ENCODE measurements around the gene HS3ST6. TPM values are rescaled to one million over a fixed set of nuclear protein-coding genes. Genes with fewer than 3 reads are reported as not detected.

Gene HS3ST6
- total and polyA plus RNA-seq, 2 of the 13 experiments (the other 11 are each of a cell fraction or from before 2014, with no cell fraction given), result not detected

DNA sequence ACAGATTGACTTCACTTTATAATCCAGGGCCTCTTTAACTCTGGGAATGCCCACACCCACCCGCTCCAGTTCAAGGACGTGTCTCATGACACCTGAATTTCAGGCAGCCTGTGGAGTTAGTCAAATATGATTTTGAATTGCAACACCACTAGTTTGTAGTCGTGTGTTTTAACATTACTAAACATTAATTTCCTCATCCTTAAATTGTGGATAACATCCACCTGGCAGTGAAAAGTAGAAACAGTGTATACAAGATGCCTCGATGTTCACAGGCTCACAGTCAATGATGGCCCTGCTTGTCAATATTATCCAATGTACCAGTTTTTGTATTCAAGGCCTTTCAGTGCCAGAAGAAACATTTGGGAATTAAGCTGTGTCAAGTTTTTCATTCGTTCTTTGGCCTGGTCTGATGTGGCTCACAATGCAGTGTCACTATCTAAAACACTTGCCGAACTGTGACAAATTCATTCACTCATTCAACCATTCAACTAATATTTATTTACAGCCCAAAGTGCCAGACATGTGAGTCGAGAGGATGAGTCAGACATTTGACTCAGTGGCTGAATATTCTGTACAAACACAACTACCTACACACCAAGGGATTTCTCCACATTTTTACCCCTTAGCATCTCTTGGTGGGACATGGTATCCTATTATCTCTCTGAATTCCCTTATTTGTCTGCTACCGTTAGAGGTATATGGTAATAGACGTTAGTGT lies 47.7 kb downstream of the HS3ST6 start (continued):
- TF ChIP-seq ISX (CRISPR knock-in tag; conservative IDR thresholded peaks at IDR 0.05) (no peak), EP300 (IDR thresholded peaks at IDR 0.05; ENCODE audit: low read depth in 2 of 2, low read length in 2 of 2) (peak in 1 of 2 experiments; percentile 60; a peak in 1 of 4 replicates), EP300 (CRISPR knock-in tag; IDR thresholded peaks at IDR 0.05; ENCODE audit: borderline replicate concordance) (no peak; the same call in 1 of the 2 replicates), PAWR (CRISPR knock-in tag; IDR thresholded peaks at IDR 0.05; ENCODE audit: borderline replicate concordance) (no peak), POLR2AphosphoS2 (IDR thresholded peaks at IDR 0.05; ENCODE audit: low read depth, low read length) (no peak), CENPT (CRISPR knock-in tag; IDR thresholded peaks at IDR 0.05; ENCODE audit: low read depth) (no peak), KAT8 (CRISPR knock-in tag; IDR thresholded peaks at IDR 0.05) (0 out of 2 replicates have a peak, but pooled peaks have one; percentile 15), ARID2 (CRISPR knock-in tag; IDR thresholded peaks at IDR 0.05; ENCODE audit: borderline replicate concordance) (no peak), ZNF619 (CRISPR knock-in tag; IDR thresholded peaks at IDR 0.05) (no peak), ARNTL (CRISPR knock-in tag; IDR thresholded peaks at IDR 0.05) (0 out of 2 replicates have a peak, but pooled peaks have one; percentile 24), KLF16 (CRISPR knock-in tag; IDR thresholded peaks at IDR 0.05) (no peak), TBP (CRISPR knock-in tag; IDR thresholded peaks at IDR 0.05) (no peak), NCOA2 (CRISPR knock-in tag; IDR thresholded peaks at IDR 0.05) (peak; percentile 66), HNF4A (CRISPR knock-in tag; IDR thresholded peaks at IDR 0.05) (peak; percentile 41; the same call in 1 of the 2 replicates)
- TF ChIP-seq, protein P1, sequence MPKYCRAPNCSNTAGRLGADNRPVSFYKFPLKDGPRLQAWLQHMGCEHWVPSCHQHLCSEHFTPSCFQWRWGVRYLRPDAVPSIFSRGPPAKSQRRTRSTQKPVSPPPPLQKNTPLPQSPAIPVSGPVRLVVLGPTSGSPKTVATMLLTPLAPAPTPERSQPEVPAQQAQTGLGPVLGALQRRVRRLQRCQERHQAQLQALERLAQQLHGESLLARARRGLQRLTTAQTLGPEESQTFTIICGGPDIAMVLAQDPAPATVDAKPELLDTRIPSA (CRISPR knock-in tag; IDR thresholded peaks at IDR 0.05; ENCODE audit: borderline replicate concordance), result no peak
- TF ChIP-seq, protein P2, sequence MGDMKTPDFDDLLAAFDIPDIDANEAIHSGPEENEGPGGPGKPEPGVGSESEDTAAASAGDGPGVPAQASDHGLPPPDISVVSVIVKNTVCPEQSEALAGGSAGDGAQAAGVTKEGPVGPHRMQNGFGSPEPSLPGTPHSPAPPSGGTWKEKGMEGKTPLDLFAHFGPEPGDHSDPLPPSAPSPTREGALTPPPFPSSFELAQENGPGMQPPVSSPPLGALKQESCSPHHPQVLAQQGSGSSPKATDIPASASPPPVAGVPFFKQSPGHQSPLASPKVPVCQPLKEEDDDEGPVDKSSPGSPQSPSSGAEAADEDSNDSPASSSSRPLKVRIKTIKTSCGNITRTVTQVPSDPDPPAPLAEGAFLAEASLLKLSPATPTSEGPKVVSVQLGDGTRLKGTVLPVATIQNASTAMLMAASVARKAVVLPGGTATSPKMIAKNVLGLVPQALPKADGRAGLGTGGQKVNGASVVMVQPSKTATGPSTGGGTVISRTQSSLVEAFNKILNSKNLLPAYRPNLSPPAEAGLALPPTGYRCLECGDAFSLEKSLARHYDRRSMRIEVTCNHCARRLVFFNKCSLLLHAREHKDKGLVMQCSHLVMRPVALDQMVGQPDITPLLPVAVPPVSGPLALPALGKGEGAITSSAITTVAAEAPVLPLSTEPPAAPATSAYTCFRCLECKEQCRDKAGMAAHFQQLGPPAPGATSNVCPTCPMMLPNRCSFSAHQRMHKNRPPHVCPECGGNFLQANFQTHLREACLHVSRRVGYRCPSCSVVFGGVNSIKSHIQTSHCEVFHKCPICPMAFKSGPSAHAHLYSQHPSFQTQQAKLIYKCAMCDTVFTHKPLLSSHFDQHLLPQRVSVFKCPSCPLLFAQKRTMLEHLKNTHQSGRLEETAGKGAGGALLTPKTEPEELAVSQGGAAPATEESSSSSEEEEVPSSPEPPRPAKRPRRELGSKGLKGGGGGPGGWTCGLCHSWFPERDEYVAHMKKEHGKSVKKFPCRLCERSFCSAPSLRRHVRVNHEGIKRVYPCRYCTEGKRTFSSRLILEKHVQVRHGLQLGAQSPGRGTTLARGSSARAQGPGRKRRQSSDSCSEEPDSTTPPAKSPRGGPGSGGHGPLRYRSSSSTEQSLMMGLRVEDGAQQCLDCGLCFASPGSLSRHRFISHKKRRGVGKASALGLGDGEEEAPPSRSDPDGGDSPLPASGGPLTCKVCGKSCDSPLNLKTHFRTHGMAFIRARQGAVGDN (CRISPR knock-in tag; IDR thresholded peaks at IDR 0.05), result no peak
- TF ChIP-seq, protein P3, sequence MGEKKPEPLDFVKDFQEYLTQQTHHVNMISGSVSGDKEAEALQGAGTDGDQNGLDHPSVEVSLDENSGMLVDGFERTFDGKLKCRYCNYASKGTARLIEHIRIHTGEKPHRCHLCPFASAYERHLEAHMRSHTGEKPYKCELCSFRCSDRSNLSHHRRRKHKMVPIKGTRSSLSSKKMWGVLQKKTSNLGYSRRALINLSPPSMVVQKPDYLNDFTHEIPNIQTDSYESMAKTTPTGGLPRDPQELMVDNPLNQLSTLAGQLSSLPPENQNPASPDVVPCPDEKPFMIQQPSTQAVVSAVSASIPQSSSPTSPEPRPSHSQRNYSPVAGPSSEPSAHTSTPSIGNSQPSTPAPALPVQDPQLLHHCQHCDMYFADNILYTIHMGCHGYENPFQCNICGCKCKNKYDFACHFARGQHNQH (CRISPR knock-in tag; IDR thresholded peaks at IDR 0.05), result 0 out of 2 replicates have a peak, but pooled peaks have one; percentile 43
- TF ChIP-seq, protein P4, sequence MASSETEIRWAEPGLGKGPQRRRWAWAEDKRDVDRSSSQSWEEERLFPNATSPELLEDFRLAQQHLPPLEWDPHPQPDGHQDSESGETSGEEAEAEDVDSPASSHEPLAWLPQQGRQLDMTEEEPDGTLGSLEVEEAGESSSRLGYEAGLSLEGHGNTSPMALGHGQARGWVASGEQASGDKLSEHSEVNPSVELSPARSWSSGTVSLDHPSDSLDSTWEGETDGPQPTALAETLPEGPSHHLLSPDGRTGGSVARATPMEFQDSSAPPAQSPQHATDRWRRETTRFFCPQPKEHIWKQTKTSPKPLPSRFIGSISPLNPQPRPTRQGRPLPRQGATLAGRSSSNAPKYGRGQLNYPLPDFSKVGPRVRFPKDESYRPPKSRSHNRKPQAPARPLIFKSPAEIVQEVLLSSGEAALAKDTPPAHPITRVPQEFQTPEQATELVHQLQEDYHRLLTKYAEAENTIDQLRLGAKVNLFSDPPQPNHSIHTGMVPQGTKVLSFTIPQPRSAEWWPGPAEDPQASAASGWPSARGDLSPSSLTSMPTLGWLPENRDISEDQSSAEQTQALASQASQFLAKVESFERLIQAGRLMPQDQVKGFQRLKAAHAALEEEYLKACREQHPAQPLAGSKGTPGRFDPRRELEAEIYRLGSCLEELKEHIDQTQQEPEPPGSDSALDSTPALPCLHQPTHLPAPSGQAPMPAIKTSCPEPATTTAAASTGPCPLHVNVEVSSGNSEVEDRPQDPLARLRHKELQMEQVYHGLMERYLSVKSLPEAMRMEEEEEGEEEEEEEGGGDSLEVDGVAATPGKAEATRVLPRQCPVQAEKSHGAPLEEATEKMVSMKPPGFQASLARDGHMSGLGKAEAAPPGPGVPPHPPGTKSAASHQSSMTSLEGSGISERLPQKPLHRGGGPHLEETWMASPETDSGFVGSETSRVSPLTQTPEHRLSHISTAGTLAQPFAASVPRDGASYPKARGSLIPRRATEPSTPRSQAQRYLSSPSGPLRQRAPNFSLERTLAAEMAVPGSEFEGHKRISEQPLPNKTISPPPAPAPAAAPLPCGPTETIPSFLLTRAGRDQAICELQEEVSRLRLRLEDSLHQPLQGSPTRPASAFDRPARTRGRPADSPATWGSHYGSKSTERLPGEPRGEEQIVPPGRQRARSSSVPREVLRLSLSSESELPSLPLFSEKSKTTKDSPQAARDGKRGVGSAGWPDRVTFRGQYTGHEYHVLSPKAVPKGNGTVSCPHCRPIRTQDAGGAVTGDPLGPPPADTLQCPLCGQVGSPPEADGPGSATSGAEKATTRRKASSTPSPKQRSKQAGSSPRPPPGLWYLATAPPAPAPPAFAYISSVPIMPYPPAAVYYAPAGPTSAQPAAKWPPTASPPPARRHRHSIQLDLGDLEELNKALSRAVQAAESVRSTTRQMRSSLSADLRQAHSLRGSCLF (CRISPR knock-in tag; IDR thresholded peaks at IDR 0.05; ENCODE audit: borderline replicate concordance), result no peak
